T-helper 2 cell (primary cell): ENCODE measurements around the gene ATP13A4.

Source experiments
- DNase-seq, 5 experiments: peaks; one replicate each; pipeline versions ENCODE4 v3.0.0 to v3.0.0-alpha.2; 2012 to 2022
- total RNA-seq, 2 donors: gene quantifications; one replicate each; lab custom pipeline; 2026; lab: John Stamatoyannopoulos, UW

The ATP13A4 gene, protein sequence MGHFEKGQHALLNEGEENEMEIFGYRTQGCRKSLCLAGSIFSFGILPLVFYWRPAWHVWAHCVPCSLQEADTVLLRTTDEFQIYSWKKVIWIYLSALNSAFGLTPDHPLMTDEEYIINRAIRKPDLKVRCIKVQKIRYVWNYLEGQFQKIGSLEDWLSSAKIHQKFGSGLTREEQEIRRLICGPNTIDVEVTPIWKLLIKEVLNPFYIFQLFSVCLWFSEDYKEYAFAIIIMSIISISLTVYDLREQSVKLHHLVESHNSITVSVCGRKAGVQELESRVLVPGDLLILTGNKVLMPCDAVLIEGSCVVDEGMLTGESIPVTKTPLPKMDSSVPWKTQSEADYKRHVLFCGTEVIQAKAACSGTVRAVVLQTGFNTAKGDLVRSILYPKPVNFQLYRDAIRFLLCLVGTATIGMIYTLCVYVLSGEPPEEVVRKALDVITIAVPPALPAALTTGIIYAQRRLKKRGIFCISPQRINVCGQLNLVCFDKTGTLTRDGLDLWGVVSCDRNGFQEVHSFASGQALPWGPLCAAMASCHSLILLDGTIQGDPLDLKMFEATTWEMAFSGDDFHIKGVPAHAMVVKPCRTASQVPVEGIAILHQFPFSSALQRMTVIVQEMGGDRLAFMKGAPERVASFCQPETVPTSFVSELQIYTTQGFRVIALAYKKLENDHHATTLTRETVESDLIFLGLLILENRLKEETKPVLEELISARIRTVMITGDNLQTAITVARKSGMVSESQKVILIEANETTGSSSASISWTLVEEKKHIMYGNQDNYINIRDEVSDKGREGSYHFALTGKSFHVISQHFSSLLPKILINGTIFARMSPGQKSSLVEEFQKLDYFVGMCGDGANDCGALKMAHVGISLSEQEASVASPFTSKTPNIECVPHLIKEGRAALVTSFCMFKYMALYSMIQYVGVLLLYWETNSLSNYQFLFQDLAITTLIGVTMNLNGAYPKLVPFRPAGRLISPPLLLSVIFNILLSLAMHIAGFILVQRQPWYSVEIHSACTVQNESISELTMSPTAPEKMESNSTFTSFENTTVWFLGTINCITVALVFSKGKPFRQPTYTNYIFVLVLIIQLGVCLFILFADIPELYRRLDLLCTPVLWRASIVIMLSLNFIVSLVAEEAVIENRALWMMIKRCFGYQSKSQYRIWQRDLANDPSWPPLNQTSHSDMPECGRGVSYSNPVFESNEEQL
- total RNA-seq: 2.8 to 3.2 reads per million in 2 donors

DNA sequence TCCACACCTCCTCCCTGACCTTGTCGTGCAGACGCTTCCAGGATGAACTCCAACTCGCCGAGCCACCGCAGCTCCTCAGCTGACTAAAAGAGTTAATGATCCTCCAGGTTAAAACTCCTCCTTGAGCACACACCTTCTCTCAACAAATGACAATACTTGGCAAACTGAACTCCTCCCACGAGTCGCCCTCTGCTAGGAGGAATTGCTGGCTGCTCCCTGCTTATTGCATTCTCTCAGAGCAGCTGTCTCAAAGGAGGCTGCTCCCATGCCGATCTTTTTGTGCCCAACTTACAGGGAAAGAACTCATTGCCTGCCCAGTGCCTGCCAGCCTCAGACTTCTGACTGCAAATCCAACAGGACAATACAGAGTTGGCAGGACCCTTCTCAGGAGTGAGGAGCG, at the start of gene ATP13A4:
TSS of gene ATP13A4 (minus strand) at position 85 of the 400 bp plus-strand sequence. CDS start 96 bp downstream, outside the sequence.
- DNase-seq: no peak

DNA sequence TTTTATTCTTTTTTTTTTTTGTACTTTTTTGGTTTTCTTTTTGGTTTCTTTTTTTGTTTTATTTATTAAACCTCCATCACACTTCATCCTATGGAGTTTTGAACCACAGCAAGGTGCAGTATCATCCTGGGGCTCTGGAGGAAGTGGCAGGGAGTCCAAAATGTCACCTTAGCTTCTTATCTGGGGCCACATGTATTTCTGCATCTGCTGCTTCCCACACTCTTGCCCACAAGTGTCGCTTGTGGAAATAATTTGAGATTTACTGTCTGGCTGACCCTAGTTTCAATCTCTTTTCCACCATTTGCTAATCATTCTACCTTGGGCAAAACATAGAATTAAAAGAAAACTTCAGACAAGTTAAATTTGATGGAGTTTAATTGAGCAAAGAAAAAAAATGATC, 44.7 kb upstream of the ATP13A4 start:
- DNase-seq: peak in 1 of 5 experiments; percentile 14

DNA sequence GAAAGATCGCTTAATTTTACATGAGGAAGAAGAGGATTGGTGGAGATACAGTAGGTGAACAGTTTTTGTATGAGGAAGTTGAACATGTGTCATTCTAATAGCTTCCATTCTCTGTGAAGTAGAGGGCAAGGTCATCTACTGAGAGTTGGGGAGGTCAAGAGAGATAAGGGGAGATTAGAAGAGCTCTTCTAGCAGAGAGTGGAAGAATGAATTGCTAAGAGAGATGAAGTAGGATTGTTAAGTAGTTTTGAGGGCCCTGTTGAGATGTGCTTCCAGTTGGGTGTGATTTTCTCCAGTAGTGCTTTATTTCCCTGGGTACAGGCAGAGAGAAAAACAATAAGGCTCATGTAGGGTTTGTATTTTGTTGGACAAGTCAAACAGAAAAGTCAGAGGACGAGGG, 43.5 kb upstream of the ATP13A4 start:
- DNase-seq: no peak

DNA sequence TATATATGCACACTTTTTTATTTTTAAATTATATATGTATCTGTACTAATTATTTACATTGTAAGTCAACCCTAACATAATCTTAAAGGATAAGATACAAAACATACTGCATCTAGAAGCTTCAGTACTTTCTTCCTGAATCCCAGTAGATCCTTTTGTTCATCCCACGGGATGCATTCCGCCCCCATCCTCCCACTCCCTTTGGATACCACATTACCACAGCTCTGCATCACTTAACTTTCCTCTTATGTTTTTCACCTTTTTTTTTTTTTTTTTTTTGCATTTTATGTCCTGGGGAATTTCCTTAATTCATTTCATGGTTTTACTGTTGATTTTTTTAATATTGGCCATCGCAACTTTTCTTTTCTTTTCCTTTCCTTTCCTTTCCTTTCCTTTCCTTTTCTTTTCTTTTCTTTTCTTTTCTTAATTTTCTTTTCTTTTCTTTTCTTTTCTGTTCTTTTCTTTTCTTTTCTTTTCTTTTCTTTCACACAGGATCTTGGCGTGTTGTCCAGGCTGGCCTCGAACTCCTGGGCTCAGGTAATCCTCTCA, 41.3 kb upstream of the ATP13A4 start:
- DNase-seq: no peak

DNA sequence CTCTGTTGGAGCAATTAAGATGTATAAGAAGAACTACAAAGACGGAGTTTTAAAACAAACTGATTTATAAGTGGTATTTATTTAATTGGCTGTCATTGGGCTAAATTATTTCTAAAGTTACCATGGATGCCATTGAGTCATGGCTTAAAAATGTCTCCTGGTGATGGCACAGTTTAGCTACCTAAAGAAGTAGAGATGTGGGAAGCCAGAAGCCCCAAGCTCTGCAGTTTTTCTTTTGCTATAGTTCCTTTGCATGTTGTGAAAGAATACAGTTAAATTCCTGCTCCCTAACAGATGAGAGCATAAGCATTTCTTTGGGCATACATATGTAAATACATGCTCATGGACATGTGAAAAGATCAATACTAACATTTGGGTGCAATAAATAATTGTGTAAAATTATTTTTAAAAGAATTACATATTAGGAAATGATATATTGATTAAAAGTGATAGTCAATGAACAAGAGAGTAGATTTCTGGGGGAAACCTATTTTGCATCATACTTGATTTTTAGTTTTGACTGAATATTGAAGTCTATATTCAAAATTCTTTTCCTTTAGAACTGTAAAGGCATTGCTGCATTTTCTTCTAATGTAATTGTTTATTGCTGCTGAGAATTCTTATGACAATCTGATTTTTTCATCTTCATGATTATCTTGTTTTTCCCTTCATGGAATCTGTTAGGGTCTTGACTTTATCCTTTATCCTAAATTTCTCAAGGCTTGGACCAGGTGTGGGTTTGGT, 40.4 kb upstream of the ATP13A4 start:
- DNase-seq: no peak

DNA sequence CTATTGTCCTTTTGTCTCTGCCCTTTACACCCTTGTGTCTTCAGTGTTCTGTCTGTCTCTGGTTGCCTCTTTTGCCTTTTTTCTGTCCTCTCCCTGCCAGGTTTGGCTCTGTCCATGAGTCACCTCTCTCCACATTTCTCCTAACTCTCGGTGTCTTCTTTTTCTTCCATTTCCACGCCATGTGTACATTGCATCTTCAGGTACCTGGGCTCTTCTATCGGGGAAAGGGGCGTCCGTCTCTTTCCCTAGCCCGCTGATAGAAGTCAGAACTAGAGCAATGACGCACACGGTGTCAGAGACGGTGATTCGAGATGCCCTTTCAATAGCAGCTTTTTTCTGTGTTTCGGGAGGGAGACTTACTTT, 39.0 kb upstream of the ATP13A4 start:
- DNase-seq: peak in 4 of 5 experiments; percentile 19 to 83 (median 27)

DNA sequence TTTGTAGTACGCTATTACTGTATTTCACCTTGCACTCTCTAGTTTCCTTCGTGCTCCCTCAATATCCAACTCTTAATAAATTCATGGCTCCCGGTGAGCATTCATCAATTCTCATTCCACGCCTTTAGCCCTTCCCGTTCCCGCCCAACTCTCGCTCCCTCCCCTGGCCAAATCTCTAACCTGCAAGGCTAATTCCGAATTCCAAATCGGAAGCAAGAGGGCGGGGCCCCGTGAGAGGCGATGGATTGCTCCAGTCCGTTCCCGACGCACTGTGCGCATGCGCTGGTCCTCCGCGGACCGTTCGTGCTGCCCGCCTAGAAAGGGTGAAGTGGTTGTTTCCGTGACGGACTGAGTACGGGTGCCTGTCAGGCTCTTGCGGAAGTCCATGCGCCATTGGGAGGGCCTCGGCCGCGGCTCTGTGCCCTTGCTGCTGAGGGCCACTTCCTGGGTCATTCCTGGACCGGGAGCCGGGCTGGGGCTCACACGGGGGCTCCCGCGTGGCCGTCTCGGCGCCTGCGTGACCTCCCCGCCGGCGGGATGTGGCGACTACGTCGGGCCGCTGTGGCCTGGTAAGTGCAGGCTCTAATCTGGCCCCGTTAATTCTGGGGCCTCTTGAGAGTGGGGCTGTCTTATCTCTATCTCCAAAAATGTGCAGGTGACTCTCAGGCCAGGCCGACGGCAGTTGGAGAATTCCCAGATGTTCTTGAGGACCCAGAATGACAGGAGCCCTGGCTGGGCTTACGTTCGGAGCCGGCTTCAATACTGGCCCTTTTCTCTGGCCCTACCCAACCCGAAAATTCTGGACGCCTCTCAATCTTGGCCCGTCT, 38.4 kb upstream of the ATP13A4 start, which contains the start of gene OPA1:
TSS of gene OPA1 (plus strand) at position 368 of the 827 bp plus-strand sequence. CDS start at position 538, 170 bp downstream.
- peak; percentile 62 to 96 (median 81) for DNase-seq

DNA sequence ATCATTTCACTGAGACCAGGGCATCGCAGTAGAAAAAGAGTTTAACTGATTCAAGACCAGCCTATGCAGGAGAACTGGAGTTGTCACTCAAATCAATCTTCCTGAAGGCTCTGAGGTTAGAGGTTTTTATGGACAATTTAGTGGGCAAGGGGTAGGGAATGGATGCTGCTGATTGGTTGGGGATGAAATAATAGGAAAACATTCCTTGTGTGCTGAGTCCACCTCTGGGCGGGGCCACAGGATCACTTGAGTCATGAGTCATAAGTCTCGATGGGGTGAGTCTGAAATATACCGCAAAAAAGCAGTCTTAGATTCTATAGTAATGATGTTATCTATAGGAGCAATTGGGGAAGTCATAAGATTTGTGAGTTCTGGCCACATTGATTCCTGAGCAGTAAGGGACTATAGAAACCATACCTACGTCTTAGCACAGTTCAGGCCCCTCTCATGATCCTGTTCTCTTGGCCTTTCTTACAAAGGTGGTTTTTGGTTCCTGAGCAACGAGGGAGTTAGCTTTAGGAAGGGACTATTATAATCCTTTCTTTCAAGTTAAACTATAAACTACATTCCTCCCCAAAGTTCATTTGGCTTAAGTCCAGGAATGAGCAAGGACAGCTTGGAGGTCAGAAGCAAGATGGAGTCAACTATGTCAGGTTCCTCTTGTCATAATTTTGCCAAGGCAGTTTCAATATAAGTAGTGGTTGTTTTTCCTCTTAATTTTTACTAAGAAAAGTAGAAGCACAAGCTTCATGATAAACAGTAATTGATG, 35.6 kb upstream of the ATP13A4 start:
- DNase-seq: peak in 1 of 5 experiments; percentile 18

DNA sequence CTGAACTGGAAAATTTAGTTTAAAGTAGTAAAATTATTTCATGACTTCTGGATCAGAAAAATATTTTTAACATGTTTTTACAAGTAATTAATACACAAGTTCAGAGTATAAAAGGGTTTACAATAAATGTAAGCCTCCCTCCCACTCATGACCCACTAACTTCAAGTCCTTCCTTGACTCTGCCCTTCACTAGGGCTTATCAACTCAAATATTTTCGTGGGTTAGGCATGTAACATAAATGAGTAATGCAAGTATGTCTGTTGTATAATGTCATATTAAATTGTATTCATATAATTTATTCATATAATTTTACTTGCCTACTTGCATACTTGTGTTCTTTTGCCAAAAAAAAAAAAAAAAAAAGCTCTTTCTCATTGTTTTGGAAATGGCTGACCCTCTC, 34.9 kb upstream of the ATP13A4 start:
- DNase-seq: no peak

DNA sequence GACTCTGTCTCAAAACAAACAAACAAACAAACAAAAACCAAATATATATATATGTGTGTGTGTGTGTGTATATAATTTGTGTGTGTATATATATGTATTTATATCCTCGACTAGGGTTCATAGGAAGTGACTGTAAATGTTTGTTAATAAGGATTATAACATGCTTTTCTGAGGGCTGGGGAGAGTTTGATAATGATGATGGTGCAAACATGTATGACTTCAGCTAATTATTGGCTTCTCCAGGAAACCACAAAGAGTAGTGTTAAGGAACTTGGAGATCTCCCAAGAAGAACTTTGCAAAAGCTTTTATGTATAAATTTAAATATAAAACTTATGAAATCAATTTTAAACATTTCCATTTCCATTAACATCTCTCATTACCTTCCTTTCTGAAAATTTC, 34.4 kb upstream of the ATP13A4 start:
- DNase-seq: no peak

DNA sequence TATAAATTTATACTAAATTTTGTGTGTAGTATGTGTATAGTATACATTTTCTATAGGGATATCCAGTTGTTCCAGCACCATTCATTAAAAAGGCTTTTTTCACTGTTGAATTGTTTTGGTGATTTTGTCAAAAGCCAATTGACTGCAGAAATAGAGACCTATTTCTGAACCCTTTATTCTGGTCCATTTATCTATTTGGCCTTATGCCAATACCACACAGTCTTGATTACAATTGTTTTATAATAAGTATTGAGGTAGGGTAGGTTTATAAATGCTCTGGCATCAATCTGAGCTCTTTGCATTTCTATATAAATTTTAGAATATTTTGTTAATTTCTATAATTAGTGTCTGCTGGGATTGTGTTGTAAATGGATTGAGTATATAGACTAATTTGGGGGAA, 31.8 kb upstream of the ATP13A4 start:
- DNase-seq: no peak

DNA sequence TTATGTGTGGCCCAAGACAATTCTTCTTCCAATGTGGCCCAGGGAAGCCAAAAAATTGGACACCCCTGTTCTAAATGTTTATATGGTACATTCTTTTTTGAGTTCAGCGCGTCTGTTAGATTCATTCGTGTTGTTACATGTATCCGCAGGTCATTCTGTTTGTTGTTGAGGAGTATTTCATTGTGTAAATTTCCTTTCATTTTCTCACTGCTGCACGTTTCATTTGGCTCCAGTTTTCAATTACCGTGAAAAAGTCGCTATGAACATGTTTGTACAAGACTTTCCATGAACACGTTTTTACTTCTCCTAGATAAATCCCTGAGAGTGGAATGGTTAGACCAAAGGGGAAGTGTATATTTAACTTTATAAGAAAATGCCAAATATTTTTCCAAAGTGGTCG, 30.8 kb upstream of the ATP13A4 start:
- no peak for DNase-seq

DNA sequence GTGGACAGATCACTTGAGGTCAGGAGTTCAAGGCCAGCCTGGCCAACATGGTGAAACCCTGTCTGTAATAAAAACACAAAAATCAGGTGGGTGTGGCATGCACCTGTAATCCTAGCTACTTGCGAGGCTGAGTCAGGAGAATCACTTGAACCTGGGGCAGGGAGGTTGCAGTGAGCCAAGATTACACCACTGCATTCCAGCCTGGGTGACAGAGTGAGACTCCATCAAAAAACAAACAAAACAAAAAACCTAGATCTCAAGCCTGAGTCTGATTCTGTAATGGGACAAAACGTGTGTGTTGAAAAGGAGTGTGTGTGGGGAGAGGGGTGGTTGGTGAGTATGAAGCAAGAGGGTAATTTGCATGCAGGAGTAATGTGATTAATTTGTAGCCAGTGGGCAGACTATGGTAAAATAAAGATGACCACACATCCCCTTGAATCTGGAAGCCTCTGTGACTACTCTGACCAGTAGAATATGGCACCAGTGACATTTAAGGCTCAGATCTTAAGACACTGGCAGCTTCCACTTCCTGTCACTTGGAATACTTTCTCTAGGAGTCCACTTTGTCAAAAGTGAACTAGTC, 19.9 kb upstream of the ATP13A4 start:
- DNase-seq: no peak

DNA sequence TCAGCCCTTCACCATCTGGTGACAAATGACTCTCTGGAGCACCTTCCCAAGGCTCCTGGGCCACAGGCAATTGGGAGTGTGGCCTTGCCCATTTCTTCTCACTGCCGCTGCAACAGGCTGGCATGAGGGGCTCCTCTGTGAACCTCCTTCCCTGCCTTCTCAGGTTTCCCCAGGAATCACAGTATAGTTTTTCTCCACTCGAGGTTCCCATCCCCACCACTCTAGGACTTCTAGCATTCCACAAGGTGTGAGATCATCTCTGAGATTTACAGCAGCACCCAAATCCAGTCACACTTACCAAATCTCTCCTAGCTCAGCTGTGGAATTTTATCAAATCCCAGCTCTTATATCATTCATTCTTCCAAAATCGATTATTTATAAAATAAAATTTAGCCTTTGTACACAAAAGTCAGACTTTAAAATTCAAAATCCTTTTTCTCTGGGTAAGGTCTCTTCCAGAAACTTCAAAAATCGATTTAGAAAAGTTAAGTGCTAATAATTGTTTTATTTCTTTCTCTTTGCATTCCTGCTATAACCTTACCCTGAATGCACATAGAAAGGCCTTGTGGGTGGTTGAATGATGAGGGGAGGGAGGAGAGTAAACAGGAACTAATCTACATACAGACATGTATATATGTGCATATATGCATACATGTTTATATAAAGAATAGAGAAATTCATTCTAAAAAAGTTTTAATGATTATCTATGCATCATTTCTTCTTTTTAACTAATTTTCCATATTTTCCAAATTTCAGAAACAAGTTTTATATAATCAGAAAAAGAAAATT, 18.9 kb upstream of the ATP13A4 start:
- no peak for DNase-seq

DNA sequence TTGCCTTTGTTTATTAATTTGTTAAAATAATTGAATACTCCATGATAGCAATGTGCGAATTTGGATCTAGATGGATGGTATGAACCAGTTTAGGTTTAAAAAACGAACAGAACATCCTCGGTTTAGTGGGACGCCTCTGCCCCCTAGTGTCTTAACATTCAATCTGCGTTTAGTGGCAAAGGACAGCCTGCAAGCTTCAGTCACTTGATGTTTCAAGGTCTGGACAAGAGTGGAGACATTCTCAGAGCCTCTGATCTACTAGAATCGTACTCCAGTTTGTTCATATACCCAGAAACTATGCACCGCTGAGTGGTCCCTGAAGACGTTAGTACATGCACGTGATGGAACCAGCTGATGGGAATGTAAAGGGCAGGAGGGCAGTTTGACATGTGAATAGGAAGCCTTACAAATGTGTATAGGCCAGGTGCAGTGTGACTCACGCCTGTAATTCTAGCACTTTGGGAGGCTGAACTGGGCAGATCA, 17.8 kb upstream of the ATP13A4 start:
- DNase-seq: peak in 2 of 5 experiments; percentile 8 to 59

DNA sequence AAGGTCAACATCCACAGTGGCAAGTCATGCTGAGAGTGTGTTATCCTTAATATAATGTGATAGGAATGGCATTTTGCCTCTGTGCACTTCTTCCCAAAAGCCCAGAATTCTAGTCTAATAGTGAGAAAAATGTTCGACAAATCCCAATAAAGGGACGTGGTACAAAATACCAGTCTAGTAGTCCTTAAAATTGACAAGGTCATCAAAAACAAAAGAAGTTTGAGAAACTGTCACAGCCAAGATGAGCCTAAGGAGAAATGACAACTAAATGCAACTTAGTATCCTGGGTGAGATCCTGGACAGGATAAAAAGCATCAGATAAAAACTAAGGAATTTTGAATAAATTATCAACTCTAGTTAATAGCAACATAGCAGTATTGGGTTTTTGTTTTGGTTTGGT, 14.4 kb upstream of the ATP13A4 start:
- no peak for DNase-seq

DNA sequence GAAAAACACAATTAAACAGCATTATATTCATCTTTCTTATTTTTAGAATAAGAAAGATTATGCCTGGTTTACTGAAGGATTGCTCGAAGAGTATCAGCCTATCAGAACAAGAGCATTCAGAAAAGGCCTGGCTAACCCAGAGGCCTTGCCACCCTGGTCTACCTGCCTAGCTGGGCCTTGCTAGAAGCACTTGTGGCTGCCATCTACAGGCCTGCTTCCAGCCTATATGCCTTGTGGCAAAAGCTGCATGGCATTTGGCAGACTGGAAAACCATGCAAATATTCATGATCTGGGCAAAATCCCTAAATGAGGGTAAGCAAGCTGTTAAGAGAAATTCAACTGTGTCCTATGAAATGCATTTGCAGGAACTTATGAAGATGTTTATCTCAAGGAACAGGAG, 9.3 kb upstream of the ATP13A4 start:
- DNase-seq: no peak

DNA sequence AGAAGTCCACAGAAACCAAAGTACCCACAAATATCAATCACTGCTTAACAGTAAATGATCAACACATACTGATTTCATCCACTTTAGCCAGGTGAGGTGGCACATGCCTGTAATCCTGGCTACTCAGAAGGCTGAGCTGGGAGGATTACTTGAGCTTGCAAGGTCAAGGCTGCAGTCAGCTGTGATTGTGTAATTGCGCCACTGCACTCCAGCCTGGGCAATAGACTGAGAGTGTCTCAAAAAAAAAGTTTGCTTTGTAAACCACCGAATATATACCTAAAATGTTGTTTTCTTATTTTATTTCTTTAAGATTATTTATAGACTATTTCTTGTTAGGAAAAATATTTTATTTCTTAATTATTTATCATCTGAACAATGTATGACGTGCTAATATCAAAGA, 8.7 kb upstream of the ATP13A4 start:
- no peak for DNase-seq

DNA sequence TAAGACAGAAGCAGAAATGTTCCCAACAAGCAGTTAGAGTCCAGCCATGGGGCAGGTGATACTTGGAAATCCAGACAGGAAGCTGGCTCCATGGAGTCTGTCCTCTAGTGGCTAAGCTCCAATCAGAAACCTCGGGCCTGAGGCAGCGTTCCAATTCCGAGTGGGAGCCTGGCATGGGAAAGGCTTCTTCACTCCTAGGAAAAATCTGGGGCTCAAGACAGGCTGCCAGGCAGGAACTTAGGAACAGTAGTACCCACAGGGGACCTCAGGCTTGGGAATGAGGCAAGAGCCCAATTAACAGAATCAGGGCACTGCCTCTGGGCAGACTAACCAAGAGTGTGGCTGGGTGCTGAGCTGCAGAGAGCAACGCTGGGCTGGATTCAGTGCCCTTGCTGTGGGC, 6.2 kb upstream of the ATP13A4 start:
- no peak for DNase-seq
